Measurements from ENCODE around the gene SSH3. TPM values are rescaled to one million over a fixed set of nuclear protein-coding genes. Genes with fewer than 3 reads are reported as not detected.
A peak's percentile ranks its signal among the peaks of the same experiment; 100 is the strongest.

Gene SSH3
- total RNA-seq, 2 experiments from 2014 or later = 9.2 to 18.5 TPM

GRCh38 chr11:67349036-67349435, 45.7 kb downstream of the SSH3 start:
- BruUV-seq (replicated peaks) = no TSS peak
- H4K20me1 ChIP-seq (ENCODE audit: insufficient read depth, low read length) = no peaks in the 10 kb centered on the region
- H3K9me2 ChIP-seq (ENCODE audit: insufficient read depth, low read length) = no peaks in the 10 kb centered on the region
- peaks cover 9% of the 10 kb centered on the region; the same call in 1 of the 2 replicates for H3K36me3 ChIP-seq (ENCODE audit: insufficient read depth, low read length)
- intact Hi-C loops (cut with micrococcal nuclease; ENCODE audit: unreplicated experiment) = no loop called here
- H3K79me2 ChIP-seq (ENCODE audit: insufficient read depth, low read depth, low read length) = peaks cover 4% of the 10 kb centered on the region; the same call in 1 of the 2 replicates
- H3K9me3 ChIP-seq (ENCODE audit: low read length) = no peaks in the 10 kb centered on the region
- POLR2A ChIA-PET = interaction anchor here (0.8 to 9.3 kb wide), 2 partner anchors 30 to 32 kb away, joined by 5 to 106 read pairs; no protein-coding TSS in a partner anchor
- DNase-seq (ENCODE audit: low spot score) = no peak
- H3K27ac ChIP-seq (ENCODE audit: low read depth, low read length, poor library complexity, severe bottlenecking) = no peak overlapping the region
- H3K4me1 ChIP-seq (ENCODE audit: insufficient read depth, low read length, poor library complexity, severe bottlenecking) = peaks cover 65% of the 10 kb centered on the region
- CTCF ChIA-PET (ENCODE audit: unreplicated experiment) = interaction anchor here (0.9 to 1.2 kb wide), 2 partner anchors 32 to 55 kb away, joined by 3 to 7 read pairs; partner anchors contain the start of gene TBC1D10C
- no peak overlapping the region for H2AFZ ChIP-seq (ENCODE audit: low read length)
- H3K4me2 ChIP-seq (ENCODE audit: low read length) = no peak overlapping the region
- TF ChIP-seq EZH2phosphoT487 (IDR thresholded peaks at IDR 0.05; ENCODE audit: borderline replicate concordance, low read depth, low read length) (no peak), CTCF (conservative IDR thresholded peaks at IDR 0.05; ENCODE audit: low read length) (no peak)
- no peak overlapping the region for H3K4me3 ChIP-seq (ENCODE audit: low read depth, low read length, poor library complexity, severe bottlenecking)

- Histone ChIP-seq H3K4me3 (ENCODE audit: low read depth, low read length, poor library complexity, severe bottlenecking) (no peak overlapping the region), H2AFZ (ENCODE audit: low read length) (no peak overlapping the region), H3K4me1 (ENCODE audit: insufficient read depth, low read length, poor library complexity, severe bottlenecking) (peaks cover 65% of the 10 kb centered on the region), H3K9me2 (ENCODE audit: insufficient read depth, low read length) (no peaks in the 10 kb centered on the region), H3K9me3 (ENCODE audit: low read length) (no peaks in the 10 kb centered on the region), H3K79me2 (ENCODE audit: insufficient read depth, low read depth, low read length) (peaks cover 4% of the 10 kb centered on the region; the same call in 1 of the 2 replicates), H3K4me2 (ENCODE audit: low read length) (peak overlapping the region; percentile 40), H3K27ac (ENCODE audit: low read depth, low read length, poor library complexity, severe bottlenecking) (no peak overlapping the region), H4K20me1 (ENCODE audit: insufficient read depth, low read length) (no peaks in the 10 kb centered on the region), H3K36me3 (ENCODE audit: insufficient read depth, low read length) (peaks cover 9% of the 10 kb centered on the region; the same call in 1 of the 2 replicates)
- TF ChIP-seq EZH2phosphoT487 (IDR thresholded peaks at IDR 0.05; ENCODE audit: borderline replicate concordance, low read depth, low read length) (no peak), CTCF (conservative IDR thresholded peaks at IDR 0.05; ENCODE audit: low read length) (no peak)
- BruUV-seq (replicated peaks) = no TSS peak
- intact Hi-C loops (cut with micrococcal nuclease; ENCODE audit: unreplicated experiment) = no loop called here
- CTCF ChIA-PET (ENCODE audit: unreplicated experiment) = interaction anchor here (0.9 to 1.2 kb wide), 2 partner anchors 32 to 55 kb away, joined by 3 to 7 read pairs; partner anchors contain the start of gene TBC1D10C
- POLR2A ChIA-PET = interaction anchor here (0.8 to 9.3 kb wide), 2 partner anchors 30 to 32 kb away, joined by 5 to 106 read pairs; no protein-coding TSS in a partner anchor
- no peak for DNase-seq (ENCODE audit: low spot score)
Observed at GRCh38 chr11:67349457-67349856, 46.1 kb downstream of the SSH3 start.

GRCh38 chr11:67349928-67350465, 46.7 kb downstream of the SSH3 start:
- H3K36me3 ChIP-seq (ENCODE audit: insufficient read depth, low read length) = peaks cover 9% of the 10 kb centered on the region; the same call in 1 of the 2 replicates
- no peaks in the 10 kb centered on the region for H3K9me2 ChIP-seq (ENCODE audit: insufficient read depth, low read length)
- peaks cover 69% of the 10 kb centered on the region for H3K4me1 ChIP-seq (ENCODE audit: insufficient read depth, low read length, poor library complexity, severe bottlenecking)
- no peak overlapping the region for H2AFZ ChIP-seq (ENCODE audit: low read length)
- H3K9me3 ChIP-seq (ENCODE audit: low read length) = no peaks in the 10 kb centered on the region
- H3K79me2 ChIP-seq (ENCODE audit: insufficient read depth, low read depth, low read length) = peaks cover 4% of the 10 kb centered on the region; the same call in 1 of the 2 replicates
- H3K4me2 ChIP-seq (ENCODE audit: low read length) = peak overlapping the region; percentile 40
- H3K4me3 ChIP-seq (ENCODE audit: low read depth, low read length, poor library complexity, severe bottlenecking) = no peak overlapping the region
- no peak overlapping the region for H3K27ac ChIP-seq (ENCODE audit: low read depth, low read length, poor library complexity, severe bottlenecking)
- no peak for DNase-seq (ENCODE audit: low spot score)
- POLR2A ChIA-PET = interaction anchor here (0.7 to 9.3 kb wide), 3 partner anchors 29 to 1435 kb away, joined by 4 to 106 read pairs (median 4); partner anchors contain the start of gene KDM2A
- BruUV-seq (replicated peaks) = no TSS peak
- no peaks in the 10 kb centered on the region for H4K20me1 ChIP-seq (ENCODE audit: insufficient read depth, low read length)
- intact Hi-C loops (cut with micrococcal nuclease; ENCODE audit: unreplicated experiment) = loop anchor here (5.0 to 10.0 kb wide), 4 partner anchors 117 to 235 kb away; partner anchors contain the start of genes AIP, CDK2AP2, GSTP1 and PITPNM1
- CTCF ChIA-PET (ENCODE audit: unreplicated experiment) = interaction anchor here (1.2 kb wide), 1 partner anchor 31 kb away, joined by 7 read pairs; no protein-coding TSS in a partner anchor
- no peak for TF ChIP-seq EZH2phosphoT487 (IDR thresholded peaks at IDR 0.05; ENCODE audit: borderline replicate concordance, low read depth, low read length)
- TF ChIP-seq CTCF (conservative IDR thresholded peaks at IDR 0.05; ENCODE audit: low read length) = no peak

Measured in OCI-LY7 (cell line).